Neural progenitor cell (in vitro differentiated cells): ENCODE measurements around the gene RAI1.

Experiments used
- CTCF ChIP-seq: fragments of 200-600 bp; sonication (generic); IDR thresholded peaks from 2 replicates; pipeline ENCODE4 v1.5.1; 2017; ENCODE audit warnings: antibody characterized with exemption, mild to moderate bottlenecking
- EZH2 ChIP-seq: fragments of 200-600 bp; sonication (generic); IDR thresholded peaks from 2 replicates; pipeline ENCODE4 v1.6.1; 2017; ENCODE audit warnings: antibody characterized with exemption, mild to moderate bottlenecking, moderate library complexity
- EZH2phosphoT487 ChIP-seq: fragments of 200-600 bp; sonication (generic); IDR thresholded peaks from 2 replicates; pipeline ENCODE4 v1.6.1; 2017; ENCODE audit warnings: antibody characterized with exemption

GRCh38 chr17:17710728-17711541 is 29.7 kb downstream of the RAI1 start:
- TF ChIP-seq EZH2 (no peak), CTCF (no peak), EZH2phosphoT487 (no peak)
